Endothelial cell of umbilical vein (primary cell): ENCODE results near the gene SMC6. TPM values are rescaled to one million over a fixed set of nuclear protein-coding genes. Genes with fewer than 3 reads are reported as not detected.

Experiments used
- BruUV-seq: library from RNA; stranded (reverse); fragments of 400-500 nt; replicated peaks from 2 replicates; lab custom pipeline; 2021; lab: Mats Ljungman, UMichigan
- CTCF ChIA-PET: fragments of 300-600, 350-600 bp; sonication (Branson Sonifier 250); formaldehyde crosslinking; loops from one replicate; lab custom pipeline; 2021; ENCODE audit warnings: antibody characterized with exemption, inconsistent platforms; lab: Charles Lee
- POLR2A ChIA-PET: fragments of 300-600, 350-600 bp; sonication (Branson Sonifier 250); formaldehyde crosslinking; loops from one replicate; lab custom pipeline; 2021; ENCODE audit warnings: antibody characterized with exemption, inconsistent platforms; lab: Charles Lee
- DNase-seq: peaks from one replicate; pipeline ENCODE4 v3.0.0-alpha.2; 2011; ENCODE audit warnings: low read depth, low spot score
- FAIRE-seq: peaks from 2 replicates; lab custom pipeline; 2011; peaks lifted over from hg19 to GRCh38; lab: Jason Lieb, UNC
- H2AFZ ChIP-seq: 2 replicates; pipeline ENCODE4 v1.6.0; 2012; ENCODE audit warnings: low read depth, low read length, control low read depth, inconsistent platforms
- H3K27ac ChIP-seq: 2 replicates; pipeline ENCODE4 v1.5.1; 2011; ENCODE audit warnings: low read depth, mild to moderate bottlenecking, control low read depth, low read length, moderate library complexity; ENCODE audit not compliant: insufficient read depth
- H3K27me3 ChIP-seq, 2 experiments: 2 replicates each; pipeline versions ENCODE4 v1.6.0 to v1.6.1; 2011; ENCODE audit warnings: low read length in 2 of 2, mixed read lengths in 1 of 2; ENCODE audit not compliant: control insufficient read depth in 2 of 2, insufficient read depth in 2 of 2
- H3K36me3 ChIP-seq, 2 experiments: 2 replicates in 1 of 2; 3 replicates in 1 of 2; pipeline ENCODE4 v1.5.1; 2011; ENCODE audit warnings: low read length in 2 of 2, mild to moderate bottlenecking in 1 of 2, moderate library complexity in 1 of 2; ENCODE audit not compliant: control insufficient read depth in 2 of 2, insufficient read depth in 2 of 2; ENCODE audit errors: extremely low read depth in 1 of 2
- H3K4me1 ChIP-seq: 3 replicates; pipeline ENCODE4 v1.5.1; 2011; ENCODE audit warnings: mild to moderate bottlenecking, low read length; ENCODE audit not compliant: control insufficient read depth, insufficient read depth; ENCODE audit errors: extremely low read depth
- H3K4me2 ChIP-seq: 2 replicates; pipeline ENCODE4 v1.6.1; 2011; ENCODE audit warnings: low read length, control low read depth, mixed read lengths; ENCODE audit not compliant: insufficient read depth
- H3K4me3 ChIP-seq, 3 experiments: fragments of 200-600 bp in 1 of 3; sonication (generic), shearing (Covaris generic) in 1 of 3; replicated peaks in 1 of 3; 2 replicates each; pipeline ENCODE4 v1.5.1; 2011 to 2016; ENCODE audit warnings: control low read depth in 3 of 3, low read length in 3 of 3, mild to moderate bottlenecking in 2 of 3, inconsistent platforms in 1 of 3, low read depth in 1 of 3, moderate library complexity in 1 of 3; ENCODE audit not compliant: insufficient read depth in 1 of 3
- H3K79me2 ChIP-seq: 2 replicates; pipeline ENCODE4 v1.6.0; 2012; ENCODE audit warnings: low read length, inconsistent platforms; ENCODE audit not compliant: control insufficient read depth, insufficient read depth
- H3K9ac ChIP-seq: replicated peaks from 2 replicates; pipeline ENCODE3; 2011; ENCODE audit warnings: low read length, control low read depth; ENCODE audit not compliant: insufficient read depth; ENCODE audit errors: extremely low read depth
- H3K9me1 ChIP-seq: replicated peaks from 3 replicates; pipeline ENCODE4 v1.6.0; 2011; ENCODE audit warnings: mild to moderate bottlenecking, low read length; ENCODE audit not compliant: control insufficient read depth, insufficient read depth; ENCODE audit errors: extremely low read depth
- H3K9me3 ChIP-seq: replicated peaks from 2 replicates; pipeline ENCODE4 v1.5.1; 2012; ENCODE audit warnings: low read length, inconsistent platforms; ENCODE audit not compliant: control insufficient read depth, insufficient read depth
- H4K20me1 ChIP-seq: replicated peaks from 2 replicates; pipeline ENCODE3; 2011; ENCODE audit warnings: mild to moderate bottlenecking, low read length; ENCODE audit not compliant: control insufficient read depth, insufficient read depth; ENCODE audit errors: extremely low read depth
- FOS ChIP-seq: IDR thresholded peaks from 2 replicates; pipeline ENCODE4 v1.6.1; 2011; ENCODE audit warnings: mild to moderate bottlenecking, low read length, moderate library complexity, borderline replicate concordance; ENCODE audit not compliant: insufficient read depth
- GATA2 ChIP-seq: IDR thresholded peaks from 2 replicates; pipeline ENCODE4 v1.7.0; 2011; ENCODE audit warnings: low read depth, mild to moderate bottlenecking, moderate library complexity, mixed read lengths, low read length; ENCODE audit not compliant: insufficient read length, insufficient read depth
- JUN ChIP-seq: IDR thresholded peaks from 2 replicates; pipeline ENCODE4 v1.6.1; 2011; ENCODE audit warnings: borderline replicate concordance, low read depth; ENCODE audit not compliant: insufficient read length, insufficient read depth
- MYC ChIP-seq: IDR thresholded peaks from one replicate; pipeline ENCODE4 v1.6.1; 2011; ENCODE audit warnings: mild to moderate bottlenecking, low read depth, low read length
- POLR2A ChIP-seq: IDR thresholded peaks from 2 replicates; pipeline ENCODE4 v1.6.1; 2012; ENCODE audit warnings: low read depth, mild to moderate bottlenecking, control low read depth, low read length
- dilution Hi-C: fragments of 300-500 bp; cut with MboI; formaldehyde crosslinking; loops from one replicate; pipeline ENCODE4 v1.15.0; 2019; ENCODE audit warnings: low sequenced_read_pairs; ENCODE audit not compliant: extremely low pct_ligation_motif_present
- intact Hi-C: fragments of 100-400 bp; cut with micrococcal nuclease; formaldehyde crosslinking; loops from one replicate; pipeline ENCODE4 v1.10.0; 2022
- polyA plus RNA-seq, 4 experiments: library from polyadenylated mRNA; depleted of rRNA in 3 of 4; stranded (reverse) in 3 of 4; unstranded in 1 of 4; fragments of >200 nt; gene quantifications; 2 replicates each; pipeline versions ENCODE4 v1.2.1 to v1.2.3, GENCODE V29; 2011 to 2012; ENCODE audit warnings: missing spikeins in 1 of 4
- total RNA-seq: library from RNA; stranded (reverse); gene quantifications from 2 replicates; pipeline ENCODE4 v1.2.3, GENCODE V29; 2021

The SMC6 gene
- total and polyA plus RNA-seq, 2 donors (not counting 3 experiments of a cell fraction or from before 2014, with no cell fraction given): 7.7 to 38.3 TPM

- Histone ChIP-seq H3K79me2 (no peaks in the 10 kb centered on the region), H3K36me3 (peaks cover 17 to 28% of the 10 kb centered on the region in 2 experiments), H2AFZ (no peak overlapping the region), H3K9ac (no peak overlapping the region), H3K4me3 (no peak overlapping the region), H3K4me2 (no peak overlapping the region), H3K9me3 (no peaks in the 10 kb centered on the region), H3K27me3 (no peaks in the 10 kb centered on the region), H3K27ac (no peak overlapping the region), H3K9me1 (no peaks in the 10 kb centered on the region), H3K4me1 (no peaks in the 10 kb centered on the region), H4K20me1 (no peaks in the 10 kb centered on the region)
- POLR2A ChIA-PET: no interaction called here
- dilution Hi-C loops: no loop called here
- BruUV-seq: no TSS peak
- intact Hi-C loops: no loop called here
- DNase-seq (no peak), FAIRE-seq (no peak)
- TF ChIP-seq JUN: no peak
- no peak for TF ChIP-seq GATA2
- TF ChIP-seq MYC: no peak
- CTCF ChIA-PET: no interaction called here
Measured at GRCh38 chr2:17713291-17713690, 40.3 kb downstream of the SMC6 start.

- no peak overlapping the region for H3K4me2 ChIP-seq
- intact Hi-C loops: no loop called here
- no peak overlapping the region for H2AFZ ChIP-seq
- TF ChIP-seq FOS: no peak
- TF ChIP-seq POLR2A: no peak
- DNase-seq (no peak), FAIRE-seq (no peak)
- POLR2A ChIA-PET: no interaction called here
- dilution Hi-C loops: no loop called here
- CTCF ChIA-PET: no interaction called here
- no peaks in the 10 kb centered on the region for H3K9me3 ChIP-seq
- H3K4me1 ChIP-seq: no peaks in the 10 kb centered on the region
- H3K27ac ChIP-seq: no peak overlapping the region
- peaks cover 20 to 21% of the 10 kb centered on the region in 2 experiments for H3K36me3 ChIP-seq
- no peak overlapping the region for H3K9ac ChIP-seq
- no TSS peak for BruUV-seq
- no peaks in the 10 kb centered on the region for H4K20me1 ChIP-seq
- no peaks in the 10 kb centered on the region for H3K9me1 ChIP-seq
- H3K79me2 ChIP-seq: no peaks in the 10 kb centered on the region
- H3K4me3 ChIP-seq: no peak overlapping the region
- H3K27me3 ChIP-seq: no peaks in the 10 kb centered on the region
Measured at GRCh38 chr2:17710547-17711248, 42.9 kb downstream of the SMC6 start.
